ENCODE results near the gene CWC22.
A peak's percentile ranks its signal among the peaks of the same experiment; 100 is the strongest.
"Not testable (repeated sequence)": the region's sequence is repeated elsewhere in the genome, so short reads cannot be mapped to it uniquely, and the experiment has no call there.

CWC22 gene

DNA sequence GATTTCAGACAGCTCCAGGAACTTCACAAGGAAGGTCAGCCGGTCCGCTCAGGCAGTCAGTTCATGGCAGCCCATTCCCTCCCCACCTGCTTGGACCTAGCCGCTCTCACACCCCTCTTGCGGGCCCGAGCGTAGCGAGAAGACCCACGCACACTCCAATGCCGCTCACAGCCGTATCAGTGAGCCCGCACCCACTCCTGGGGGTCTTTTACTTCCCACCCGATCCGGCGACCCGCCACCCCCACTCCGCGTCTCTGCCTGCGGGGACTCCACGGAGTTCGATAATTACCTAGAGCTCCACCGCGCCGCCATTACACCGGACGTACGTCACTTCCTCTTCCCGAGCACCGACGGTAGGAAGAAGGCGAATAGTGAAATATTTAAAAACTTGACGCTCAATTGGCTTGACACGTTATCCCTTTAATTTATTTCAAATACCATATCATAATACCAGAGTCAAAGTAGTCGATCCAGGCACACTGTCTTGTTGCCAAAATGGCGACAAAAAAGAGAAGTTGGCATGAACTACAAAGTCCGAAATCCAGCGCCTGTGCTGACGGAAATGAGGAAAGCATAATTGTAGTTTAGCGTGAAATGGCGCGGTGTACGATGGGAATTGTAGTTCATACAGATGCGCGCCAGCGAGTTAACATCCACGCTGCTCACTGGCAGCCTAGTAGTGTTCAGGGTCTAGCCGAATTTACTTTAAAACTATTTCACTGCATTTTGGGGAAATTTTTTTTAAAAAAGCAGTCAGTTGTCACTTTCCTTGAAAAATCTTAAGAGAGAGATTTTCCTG lies at the start of gene CWC22:
Gene CWC22 (minus strand): TSS at position 517 of the 799 bp plus-strand sequence. CDS start 13,956 bp downstream, outside the sequence.
- peak; percentile 43 to 88 for DNase-seq

DNA sequence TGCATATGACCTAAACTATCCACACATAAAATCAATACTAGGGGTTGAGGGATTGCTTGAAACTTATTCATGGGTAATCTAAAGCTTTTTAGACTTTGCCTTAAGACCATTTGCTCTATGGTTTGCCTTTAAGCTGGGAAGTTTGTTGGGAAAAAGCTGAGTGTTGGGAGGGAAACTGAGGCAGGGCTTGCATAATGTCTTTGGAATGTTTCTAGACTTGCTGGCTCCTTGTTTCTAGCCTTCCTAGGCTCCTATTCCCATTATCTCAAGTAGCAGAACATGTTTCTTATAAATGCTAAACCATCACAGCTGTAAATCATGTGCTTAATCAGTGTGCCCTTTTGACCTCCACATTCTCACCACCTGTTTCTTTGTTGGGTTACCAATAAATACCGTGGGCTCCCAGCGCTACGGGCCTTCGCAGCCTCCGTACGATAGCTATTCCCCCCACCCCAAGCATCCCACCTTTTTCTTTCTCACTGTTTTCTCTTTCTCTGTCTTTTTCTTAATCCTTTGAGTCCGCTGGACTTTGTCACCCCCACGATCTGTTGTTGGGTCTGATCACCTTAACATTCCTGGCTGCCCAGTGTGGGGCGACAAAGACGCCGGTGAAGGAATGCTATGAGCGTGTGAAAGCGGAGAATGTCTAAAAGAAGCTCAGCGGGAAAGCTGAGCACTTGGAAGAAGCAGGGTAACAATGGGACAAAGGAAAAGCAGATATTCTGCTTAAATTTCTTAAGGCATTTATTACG lies 49.4 kb upstream of the CWC22 start:
- DNase-seq = no peak

DNA sequence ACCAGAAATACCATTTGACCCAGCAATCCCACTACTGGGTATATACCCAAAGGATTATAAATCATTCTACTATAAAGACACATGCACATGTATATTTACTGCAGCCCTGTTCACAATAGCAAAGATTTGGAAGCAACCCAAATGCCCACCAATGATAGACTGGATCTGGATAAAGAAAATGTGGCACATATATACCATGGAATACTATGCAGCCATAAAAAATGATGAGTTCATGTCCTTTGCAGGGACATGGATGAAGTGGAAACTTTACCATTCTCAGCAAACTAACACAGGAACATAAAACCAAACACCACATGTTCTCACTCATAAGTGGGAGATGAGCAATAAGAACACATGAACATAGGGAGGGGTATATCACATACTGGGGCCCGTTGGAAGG lies 47.5 kb upstream of the CWC22 start:
- DNase-seq = not testable (repeated sequence)

DNA sequence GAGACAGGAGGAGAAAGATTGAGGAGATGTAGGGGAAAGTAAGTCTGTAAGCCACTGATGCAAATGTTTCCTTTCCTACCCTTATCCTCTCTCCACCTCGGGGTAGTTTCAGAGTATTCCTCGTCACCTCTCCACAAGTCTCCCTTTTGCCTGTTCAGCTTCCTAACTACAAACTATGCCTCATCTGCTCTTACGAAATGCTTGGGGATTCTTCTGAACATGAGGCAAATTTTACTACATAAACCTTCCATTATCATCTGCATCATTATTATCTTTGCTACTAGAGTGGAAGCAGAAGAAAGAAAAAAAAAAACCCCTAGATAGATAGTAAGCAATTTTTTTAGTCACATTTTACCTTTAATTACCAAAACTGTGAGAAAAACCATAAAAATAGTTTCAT lies 43.1 kb upstream of the CWC22 start:
- DNase-seq = no peak

DNA sequence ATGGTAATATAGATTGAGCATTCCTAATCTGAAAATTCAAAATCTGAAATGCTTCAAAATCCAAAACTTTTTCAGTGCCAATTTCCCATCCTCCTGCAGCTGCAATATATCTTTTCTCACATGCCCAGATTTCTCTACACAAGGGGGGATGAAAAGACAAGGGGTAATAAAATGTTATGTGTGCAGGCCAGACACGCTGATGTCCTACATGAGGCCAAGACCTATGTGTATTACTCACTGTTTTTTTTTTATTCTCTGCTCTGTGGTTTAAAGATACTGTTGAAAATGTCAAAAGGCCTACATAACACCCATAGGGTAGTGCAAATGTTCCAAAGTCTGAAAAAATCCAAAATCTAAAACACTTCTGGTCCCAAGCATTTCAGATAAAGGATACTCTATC lies 41.2 kb upstream of the CWC22 start:
- DNase-seq = no peak

DNA sequence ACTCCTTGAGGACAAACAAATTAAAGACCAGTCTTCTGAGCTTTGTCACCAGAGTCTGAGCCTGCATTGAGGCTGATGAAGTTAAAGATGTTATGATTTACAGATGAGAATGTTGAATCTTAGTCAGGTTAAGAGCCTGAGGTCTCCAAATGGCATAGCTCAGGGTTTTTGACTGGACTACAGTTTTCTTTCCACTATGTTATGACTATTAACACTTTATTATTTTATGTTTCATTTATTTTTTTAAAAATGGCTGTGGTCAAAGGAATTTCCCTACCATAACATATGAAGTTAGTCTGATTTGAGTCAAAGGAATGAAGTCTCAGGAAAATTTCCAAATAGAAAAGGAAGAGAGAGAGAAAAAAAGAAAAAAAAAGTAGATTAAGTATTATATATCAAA lies 39.7 kb upstream of the CWC22 start:
- DNase-seq = no peak

DNA sequence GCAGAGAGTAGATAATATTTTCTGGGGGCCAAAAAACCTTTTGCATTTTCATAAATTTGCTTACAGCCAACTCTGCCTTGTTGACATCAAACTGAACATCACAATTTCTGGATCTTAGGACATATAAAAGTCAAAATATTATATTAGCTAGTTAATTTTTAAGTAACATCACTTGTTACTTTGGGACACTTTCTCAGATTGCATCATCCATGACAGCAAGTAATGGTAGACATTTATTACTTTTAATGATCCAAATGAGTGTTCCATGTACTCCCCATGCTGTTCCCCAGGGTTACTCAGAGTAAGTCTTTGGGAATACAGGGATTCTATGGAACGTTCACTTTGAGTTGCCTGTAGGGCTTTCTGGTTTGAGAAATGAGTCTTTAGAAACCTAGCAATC lies 39.1 kb upstream of the CWC22 start:
- DNase-seq = no peak

DNA sequence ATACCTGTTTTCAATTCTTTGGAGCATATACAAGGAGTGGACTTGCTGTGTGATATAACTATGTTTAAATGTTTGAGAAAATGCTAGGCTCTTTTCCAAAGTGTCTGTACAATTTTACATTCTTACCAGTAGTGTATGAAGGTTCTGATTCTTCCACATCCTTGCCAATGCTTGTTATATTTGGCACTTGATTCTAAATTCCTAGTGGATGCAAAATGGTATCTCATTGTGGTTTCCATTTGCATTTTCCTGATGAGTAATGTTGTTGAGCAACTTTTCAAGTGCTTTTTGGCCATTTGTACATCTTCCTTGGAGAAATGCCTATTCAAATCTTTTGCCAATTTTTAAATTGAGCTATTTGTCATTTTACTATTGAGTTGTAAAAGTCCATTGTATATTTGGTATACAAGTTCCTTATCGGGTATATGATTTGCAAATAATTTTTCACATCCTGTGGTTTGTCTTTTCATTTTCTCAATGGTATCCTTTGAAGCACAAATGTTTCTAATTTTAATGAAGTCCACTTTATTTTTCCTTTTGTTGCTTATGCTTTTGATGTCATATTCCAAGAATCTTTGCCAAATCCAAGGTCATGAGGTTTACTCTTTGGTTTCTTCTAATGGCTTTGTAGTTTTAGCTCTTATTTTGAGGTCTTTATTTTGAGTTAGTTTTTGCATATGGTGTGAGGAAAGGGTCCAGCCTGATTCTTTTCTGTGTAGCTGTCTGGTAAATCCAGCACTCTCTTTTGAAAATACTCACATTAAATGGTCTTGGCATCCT lies 33.2 kb upstream of the CWC22 start:
- DNase-seq = no peak

DNA sequence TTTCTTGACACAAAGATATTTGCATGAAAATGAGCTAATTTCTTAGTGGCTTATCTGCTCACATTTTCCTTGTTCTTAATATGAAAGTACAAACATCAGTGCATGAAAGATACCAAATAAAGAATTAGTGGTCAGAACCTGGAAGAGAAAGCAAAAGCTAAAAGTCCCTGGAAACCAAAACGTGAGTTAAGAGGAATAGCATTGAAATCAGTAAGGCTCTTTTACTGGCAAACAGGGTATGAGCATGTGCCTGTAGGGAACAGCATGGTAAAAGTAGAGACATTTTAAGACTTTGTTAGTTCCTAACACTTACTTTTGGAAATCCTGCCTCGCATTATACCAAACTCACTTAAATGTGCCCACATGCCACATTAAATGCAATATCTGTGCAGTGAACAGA lies 31.9 kb upstream of the CWC22 start:
- DNase-seq = no peak

DNA sequence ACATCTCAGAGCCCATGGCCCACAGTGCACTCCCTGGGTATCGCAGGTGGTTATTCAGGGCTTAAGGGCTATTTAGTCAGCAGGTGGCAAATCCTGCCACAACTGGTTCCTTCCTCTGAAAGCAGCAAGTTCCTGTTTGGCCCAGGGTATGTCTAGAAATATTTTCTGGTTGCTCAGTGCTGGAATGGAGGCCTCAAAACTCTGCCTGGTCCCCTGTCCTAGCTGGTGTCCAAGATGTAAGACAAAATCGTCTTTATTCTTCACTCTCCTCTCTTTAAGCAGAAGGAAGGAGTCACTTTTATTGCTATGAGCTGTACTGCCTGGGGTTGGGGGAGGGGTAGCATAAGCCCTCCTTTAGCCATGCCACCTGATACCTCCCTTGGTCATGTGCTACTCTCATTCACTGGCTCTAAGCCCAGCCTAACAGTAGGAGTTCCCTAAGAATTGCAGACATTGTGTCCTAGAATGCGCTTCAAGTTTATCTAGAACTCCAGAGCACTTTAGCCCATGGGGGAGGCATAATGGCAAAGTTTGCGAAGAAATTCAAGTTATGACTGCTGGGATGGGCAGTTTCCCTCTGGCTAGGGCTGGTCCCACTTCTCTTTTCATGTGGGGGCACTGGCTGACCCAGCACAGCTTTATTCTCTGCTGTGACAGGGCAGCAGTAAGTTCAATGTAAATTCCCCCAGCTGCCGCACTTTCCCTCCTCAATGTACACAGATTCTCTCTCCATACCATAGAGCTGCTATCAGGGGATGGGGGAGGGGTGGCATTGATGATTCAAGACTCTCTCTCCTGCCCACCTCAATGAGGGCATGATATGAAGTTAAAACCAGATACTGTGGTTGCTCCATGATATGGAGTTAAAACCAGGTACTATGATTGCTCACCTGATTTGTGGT lies 27.1 kb upstream of the CWC22 start:
- no peak for DNase-seq

DNA sequence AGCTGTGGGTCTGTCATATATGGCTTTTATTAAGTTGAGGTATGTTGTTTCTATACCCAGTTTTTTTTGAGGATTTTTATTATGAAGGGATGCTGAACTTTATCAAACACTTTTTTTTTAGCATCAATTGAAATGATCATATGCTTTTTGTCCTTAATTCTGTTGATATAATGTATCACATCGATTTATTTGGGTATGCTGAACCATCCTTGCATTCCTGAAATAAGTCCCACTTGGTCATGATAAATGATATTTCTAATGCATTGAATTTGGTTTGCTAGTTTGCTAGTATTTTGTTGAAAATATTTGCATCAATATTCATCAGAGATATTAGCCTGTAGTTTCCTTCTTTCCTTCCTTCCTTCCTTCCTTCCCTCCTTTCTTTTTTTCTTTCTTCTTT lies 22.5 kb upstream of the CWC22 start:
- no peak for DNase-seq

DNA sequence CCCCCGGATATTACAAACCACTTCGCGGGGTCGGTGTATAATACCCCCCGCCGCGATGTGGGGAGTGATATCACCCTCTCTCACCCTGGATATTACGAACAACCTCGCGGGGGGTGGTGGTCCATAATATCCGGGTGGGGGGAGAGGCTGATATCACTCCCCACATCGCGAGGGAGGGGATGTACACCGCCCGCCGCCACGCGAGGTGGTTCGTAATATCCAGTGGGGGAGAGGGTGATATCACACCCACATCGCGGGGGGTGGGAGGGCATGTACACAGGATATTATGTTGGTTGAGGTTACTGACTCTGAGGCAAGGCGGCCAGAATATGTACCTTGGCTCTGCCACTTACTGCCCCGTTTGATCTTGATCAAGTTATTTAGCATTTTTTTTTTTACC lies 14.8 kb upstream of the CWC22 start:
- no peak for DNase-seq

DNA sequence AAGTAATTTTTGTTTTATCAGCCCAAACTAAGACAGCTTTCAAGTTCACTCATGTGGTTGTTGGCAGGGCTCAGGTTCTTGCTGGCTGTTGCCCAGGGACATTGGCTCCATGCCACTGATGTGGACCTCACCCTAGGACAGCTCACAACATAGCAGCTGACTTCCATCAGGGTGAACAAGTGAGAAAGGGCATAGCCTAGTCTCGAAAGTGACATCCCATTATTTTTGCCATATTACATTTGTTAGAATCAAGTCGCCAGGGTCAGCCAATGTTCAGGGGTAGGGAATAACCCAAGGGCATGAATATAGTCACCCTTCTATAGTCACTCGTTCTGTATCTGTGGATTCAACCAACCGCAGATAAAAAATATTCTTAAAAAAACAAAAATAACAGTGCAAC lies 10.7 kb upstream of the CWC22 start:
- DNase-seq = no peak

DNA sequence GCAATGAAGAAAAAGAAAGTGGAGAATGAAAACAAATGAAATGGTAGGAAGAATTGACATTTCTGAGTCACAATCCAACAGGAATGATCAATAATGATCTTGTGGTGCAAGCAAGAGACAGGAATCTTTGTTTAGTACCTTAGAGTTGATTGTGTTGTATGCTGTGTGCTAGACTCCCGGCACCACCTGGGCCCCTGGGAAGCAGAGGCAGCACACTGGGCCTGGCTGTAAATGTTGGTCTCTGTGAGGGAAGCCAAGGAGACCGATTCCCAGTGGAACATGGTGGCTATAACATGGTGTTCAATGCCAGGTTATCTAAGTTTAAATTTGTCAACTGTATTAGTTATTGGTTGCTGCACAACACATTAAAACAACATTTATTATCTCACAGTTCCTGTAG lies 9.8 kb upstream of the CWC22 start:
- no peak for DNase-seq

DNA sequence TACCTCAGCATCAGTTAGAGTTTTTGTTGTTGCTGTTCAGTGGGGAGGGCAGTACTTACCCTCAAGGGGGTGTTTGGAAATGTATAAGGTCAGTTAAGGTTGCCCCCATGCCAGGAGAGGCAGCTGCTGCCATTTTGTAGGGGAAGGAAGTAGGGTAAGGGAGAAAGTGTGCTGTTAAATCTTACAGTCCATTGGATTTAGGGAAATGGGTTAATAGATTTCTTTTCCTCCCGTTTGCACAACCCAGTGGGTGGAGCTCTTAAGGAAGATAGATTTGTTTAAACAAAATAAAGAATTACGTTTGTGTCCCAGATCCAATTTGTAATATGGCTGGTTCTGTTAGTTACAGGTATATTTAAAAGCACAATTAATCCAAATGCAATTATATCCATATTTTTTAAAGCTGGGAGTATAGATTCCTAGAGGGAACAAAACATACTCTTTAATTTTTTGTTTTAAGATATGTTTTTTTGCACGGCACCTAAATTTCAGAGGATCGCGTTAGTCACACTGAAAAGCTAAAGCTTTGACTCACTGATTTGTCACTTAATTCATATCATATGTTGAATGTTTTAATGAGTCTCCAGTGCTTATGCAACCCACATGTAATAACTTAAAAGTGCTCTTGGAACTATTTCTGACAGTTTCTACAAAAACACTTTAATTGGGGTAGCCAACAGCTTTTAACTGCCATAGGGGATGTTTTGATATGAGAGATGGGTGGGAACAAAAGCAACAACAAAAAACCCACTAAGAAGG lies 9.0 kb upstream of the CWC22 start:
- no peak for DNase-seq

DNA sequence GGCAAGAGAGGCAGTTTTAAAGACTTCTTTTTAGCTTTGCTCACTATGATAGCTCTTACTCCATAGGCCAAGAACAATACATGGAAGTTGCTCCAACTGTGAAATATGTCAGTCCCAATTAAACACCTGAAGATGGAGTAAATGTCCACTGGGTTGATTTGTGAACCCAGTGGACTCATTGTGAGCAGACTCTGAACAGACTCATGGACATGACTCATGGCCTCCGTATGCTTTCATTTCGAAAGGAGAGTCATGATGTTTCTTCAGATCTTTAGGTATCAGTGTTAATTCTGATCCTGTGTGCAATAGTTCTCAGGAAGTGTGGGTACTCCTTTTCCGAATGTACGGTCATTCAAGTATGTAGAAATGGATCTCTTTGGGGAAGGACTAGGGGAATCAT lies 5.4 kb upstream of the CWC22 start:
- no peak for DNase-seq

DNA sequence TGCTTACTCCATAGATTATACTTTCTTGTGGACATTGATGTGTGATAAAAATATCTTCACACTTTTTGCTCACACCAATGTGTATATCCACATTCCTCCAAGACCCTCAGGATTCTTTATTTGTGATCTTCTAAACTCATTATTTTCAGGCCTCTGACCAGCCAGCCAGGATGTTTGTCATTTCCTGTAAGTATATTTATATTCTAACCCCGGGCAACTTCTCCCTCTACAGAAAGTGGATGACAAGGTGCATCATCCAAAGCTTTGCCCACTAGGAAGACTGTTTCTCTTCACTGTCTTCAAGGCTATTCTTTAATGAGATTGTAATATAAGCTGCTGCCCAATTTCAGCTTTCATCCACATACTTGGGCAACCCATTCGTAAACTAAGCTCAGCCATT lies 3.6 kb upstream of the CWC22 start:
- no peak for DNase-seq

DNA sequence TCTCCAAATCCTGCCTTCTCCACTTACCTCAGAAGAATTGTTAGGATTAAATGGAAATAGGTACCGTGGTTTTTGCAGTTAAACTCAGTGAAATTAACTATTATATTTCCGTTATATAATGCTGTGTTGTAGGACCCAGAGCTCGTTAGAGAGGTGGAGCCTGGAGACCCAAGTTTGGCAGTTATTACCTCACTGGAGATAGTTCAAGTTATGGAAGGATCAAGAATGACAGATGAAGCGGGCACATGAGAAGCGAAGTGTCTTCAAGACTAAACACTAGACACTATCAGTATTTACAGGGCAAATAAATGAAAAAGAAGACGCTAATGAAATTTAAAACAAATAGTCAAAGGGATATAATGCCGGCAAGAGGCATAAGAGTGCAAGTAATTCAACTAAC lies 866 bp downstream of the CWC22 start:
- no peak for DNase-seq

DNA sequence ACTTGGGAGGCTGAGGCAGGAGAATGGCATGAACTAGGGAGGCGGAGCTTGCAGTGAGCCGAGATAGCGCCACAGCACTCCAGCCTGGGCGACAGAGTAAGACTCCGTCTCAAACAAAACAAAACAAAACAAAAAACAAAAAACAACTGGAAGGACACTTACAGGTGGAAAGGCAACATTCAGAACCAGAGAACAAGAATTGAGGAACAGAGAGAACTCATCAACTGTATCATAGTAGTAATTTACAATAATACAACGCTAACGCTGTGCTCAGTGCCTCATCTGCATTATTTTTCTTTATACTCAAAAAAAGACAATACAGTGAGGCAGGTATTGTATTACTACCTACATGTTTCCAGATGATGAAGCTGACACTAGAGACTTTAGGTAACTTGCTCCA lies 1.6 kb downstream of the CWC22 start:
- not testable (repeated sequence) for DNase-seq

DNA sequence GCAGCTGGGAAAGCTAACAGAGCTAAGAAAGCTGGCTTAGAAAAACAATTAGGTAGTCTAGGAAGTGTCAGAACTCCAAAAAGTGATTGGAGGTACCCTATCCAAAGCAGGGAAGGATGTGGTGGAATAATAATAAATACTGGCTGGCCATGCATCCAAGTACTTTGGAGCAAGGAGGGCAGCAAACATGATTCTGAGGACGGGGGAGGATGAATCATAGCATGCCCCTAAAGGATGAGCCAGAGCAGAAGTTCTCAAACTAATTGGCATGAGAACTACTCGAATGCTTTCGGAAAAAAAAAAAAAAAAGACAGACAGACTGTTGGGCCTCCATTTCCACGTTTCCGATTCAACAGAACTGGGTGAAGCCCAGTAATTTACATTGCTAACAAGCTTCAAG lies 2.4 kb downstream of the CWC22 start:
- DNase-seq = no peak

DNA sequence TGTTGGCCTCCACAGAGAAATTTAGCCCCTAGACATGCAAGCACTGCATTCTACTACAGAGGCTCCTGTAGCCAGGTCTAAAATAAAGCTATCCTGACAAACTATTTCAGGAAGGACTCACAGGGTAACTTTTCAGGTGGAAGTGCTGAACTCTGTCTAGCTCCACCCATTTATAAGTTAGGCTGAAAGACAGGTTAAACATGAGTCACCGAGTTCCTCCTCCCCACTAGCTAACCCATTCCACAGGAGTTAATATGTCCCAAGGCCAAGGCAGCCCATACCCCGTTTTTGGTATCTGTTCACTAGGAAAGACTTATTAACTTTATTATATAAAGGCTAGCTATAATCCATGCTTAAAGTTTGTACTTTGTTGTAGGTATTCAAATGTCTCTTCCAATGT lies 3.5 kb downstream of the CWC22 start:
- DNase-seq = no peak

DNA sequence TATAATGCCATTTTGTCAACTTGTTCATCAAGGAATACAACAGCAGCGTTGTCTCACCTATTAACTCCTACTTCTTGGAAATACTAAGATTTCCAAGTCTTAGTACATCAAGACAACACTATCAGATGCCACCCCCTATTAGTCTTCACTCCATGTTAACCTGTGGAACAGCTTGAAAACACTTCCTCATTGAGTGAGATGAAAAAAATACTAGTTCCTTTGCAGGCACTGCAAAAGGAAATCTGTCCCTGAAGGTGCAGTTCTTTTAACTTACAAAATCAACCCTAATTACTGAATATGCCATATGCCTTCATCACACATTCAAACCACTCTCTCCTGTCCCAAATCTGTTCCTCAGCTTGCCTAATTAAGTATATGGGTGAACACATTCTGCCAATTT lies 4.0 kb downstream of the CWC22 start:
- DNase-seq = no peak
